HT-29 (cell line): ENCODE data around the gene XPO4. TPM values are rescaled to one million over a fixed set of nuclear protein-coding genes. Genes with fewer than 3 reads are reported as not detected.

Experiments used
- DNase-seq: peaks from one replicate; pipeline ENCODE4 v3.0.0-alpha.2; 2015; ENCODE audit warnings: low spot score
- total RNA-seq: library from RNA; depleted of rRNA; stranded (reverse); fragments of >200 nt; shearing (Covaris generic); gene quantifications from 2 replicates; pipeline ENCODE4 v1.2.3, GENCODE V29; 2014; rRNA removed

The XPO4 gene
- total RNA-seq, 1 experiment from 2014 or later, result 38.6 TPM

DNA sequence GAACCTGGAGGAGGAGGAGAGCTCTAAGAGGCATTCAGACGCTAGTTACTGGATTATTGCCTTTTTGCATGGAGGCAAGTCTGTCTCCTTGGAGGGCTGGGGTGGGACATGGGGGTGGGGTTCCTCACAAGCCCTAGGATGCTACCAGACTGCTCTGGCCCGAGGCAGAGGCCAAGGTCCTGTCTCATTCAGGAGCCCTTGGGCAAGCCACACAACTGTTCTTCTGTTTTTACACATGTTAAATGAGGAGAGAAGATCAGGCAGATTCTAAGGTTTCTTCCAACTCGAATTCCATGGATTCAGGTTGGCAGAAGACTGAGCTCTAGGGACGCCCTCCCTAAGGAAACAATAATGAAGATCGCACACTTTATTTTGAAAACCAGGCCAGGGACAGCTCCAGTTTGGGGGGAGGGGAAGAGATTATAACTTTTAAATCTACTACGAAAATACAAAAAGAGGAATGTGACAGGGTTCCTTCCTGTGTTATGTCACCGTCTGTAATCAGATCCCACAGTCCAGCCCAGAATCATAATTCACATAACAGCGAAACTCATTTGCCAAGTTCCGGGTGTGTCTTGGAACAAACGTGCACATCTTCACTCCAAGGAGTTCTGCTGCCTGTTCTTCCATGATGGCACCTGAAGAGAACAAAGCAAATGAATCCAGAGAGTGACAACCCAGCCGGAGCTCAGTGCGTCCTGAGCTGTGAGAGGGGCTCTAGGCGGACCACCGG, 173.8 kb downstream of the XPO4 start:
- DNase-seq, result no peak

DNA sequence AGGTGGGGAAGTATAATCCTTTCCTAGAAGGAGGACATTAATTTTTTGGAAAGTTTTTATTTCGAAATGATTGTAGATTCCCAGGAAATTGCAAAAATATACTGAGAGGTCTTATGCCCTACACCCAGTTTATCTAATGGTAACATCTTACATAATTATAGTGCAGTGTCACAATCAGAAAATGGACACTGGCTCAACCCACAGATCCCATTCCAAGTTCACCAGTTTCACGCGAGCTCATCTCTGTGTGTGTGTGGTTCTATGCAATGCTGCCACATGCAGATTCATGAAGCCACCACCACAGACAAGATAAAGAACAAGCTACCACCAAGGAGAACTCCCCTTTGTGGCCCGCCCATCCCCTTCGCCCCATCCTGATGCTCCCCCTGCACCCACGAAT, 174.7 kb downstream of the XPO4 start:
- no peak for DNase-seq

Other genes with a start within 250 kb of the XPO4 start
- gene IL17D, start 199.0 kb downstream of the XPO4 start, total RNA-seq, result 3.9 and 5.3 TPM in 2 replicates
- 8.8 and 9.1 TPM in 2 replicates for gene EEF1AKMT1, start 128.8 kb downstream of the XPO4 start, total RNA-seq
- gene LATS2, start 158.8 kb upstream of the XPO4 start, total RNA-seq, result 18.3 and 25.1 TPM in 2 replicates
- 59.5 and 67.4 TPM in 2 replicates for gene SAP18, start 237.4 kb upstream of the XPO4 start, total RNA-seq